ENCODE data around the gene KRT6B. TPM values are rescaled to one million over a fixed set of nuclear protein-coding genes. Genes with fewer than 3 reads are reported as not detected.

KRT6B gene
- total and polyA plus RNA-seq, 9 of the 15 experiments (the other 6 are each of a cell fraction or from before 2014, with no cell fraction given), result not detected

GRCh38 chr12:52402873-52403540 lies 48.9 kb downstream of the KRT6B start:
- no peak overlapping the region for H3K4me2 ChIP-seq (ENCODE audit: insufficient read depth, low read length)
- POLR2A ChIA-PET, result interaction anchor here (0.9 kb wide), 1 partner anchor 549 kb away, joined by 3 read pairs; no protein-coding TSS in a partner anchor
- H3K9me1 ChIP-seq (ENCODE audit: control insufficient read depth, insufficient read depth, low read length), result no peaks in the 10 kb centered on the region
- 0% methylated on average over 3 of the region's 3 CpGs for WGBS (ENCODE audit: insufficient coverage, low coverage, missing lambda C conversion rate)
- FAIRE-seq, result no peak
- no peaks in the 10 kb centered on the region for H4K20me1 ChIP-seq (replicated peaks; ENCODE audit: control insufficient read depth, insufficient read depth, low read length)
- CTCF ChIA-PET (ENCODE audit: low intra/inter-chr PET ratio), result no interaction called here
- no peaks in the 10 kb centered on the region for H3K36me3 ChIP-seq (ENCODE audit: control insufficient read depth, insufficient read depth, low read length)
- H3K27me3 ChIP-seq (ENCODE audit: control insufficient read depth in 2 of 2, insufficient read depth in 2 of 2, low read length in 2 of 2), result peaks cover 0 to 77% of the 10 kb centered on the region in 2 experiments; a peak in 4 of 5 replicates
- in situ Hi-C loops (cut with MboI), result no loop called here
- H2AFZ ChIP-seq (ENCODE audit: low read depth, low read length), result no peak overlapping the region
- no TSS peak for BruUV-seq (replicated peaks)
- no peaks in the 10 kb centered on the region for H3K4me1 ChIP-seq (replicated peaks in 1 of 2; ENCODE audit: control insufficient read depth in 2 of 2, insufficient read depth in 2 of 2, low read length in 2 of 2)
- intact Hi-C loops (cut with micrococcal nuclease), result no loop called here
- no peaks in the 10 kb centered on the region for H3K9me3 ChIP-seq (replicated peaks; ENCODE audit: control insufficient read depth, insufficient read depth, low read depth, low read length)
- no peak for ATAC-seq
- H3K9ac ChIP-seq (ENCODE audit: insufficient read depth in 1 of 2, low read depth in 2 of 2, low read length in 2 of 2), result no peak overlapping the region
- no peak for TF ChIP-seq HNRNPH1 (optimal IDR thresholded peaks at IDR 0.05; ENCODE audit: low read depth, low read length)
- no peak overlapping the region for H3K4me3 ChIP-seq
- H3K27ac ChIP-seq (ENCODE audit: extremely low read depth, low read depth, low read length), result no peak overlapping the region
- H3K79me2 ChIP-seq (ENCODE audit: control insufficient read depth, insufficient read depth, low read length), result no peaks in the 10 kb centered on the region
- DNase-seq (ENCODE audit: extremely low read depth in 1 of 4, low spot score in 3 of 4), result no peak

GRCh38 chr12:52402377-52402776 lies 49.6 kb downstream of the KRT6B start:
- DNase-seq (ENCODE audit: extremely low read depth in 1 of 4, low spot score in 3 of 4) (no peak), FAIRE-seq (no peak), ATAC-seq (no peak)
- Histone ChIP-seq H3K4me3 (no peak overlapping the region), H3K36me3 (ENCODE audit: control insufficient read depth, insufficient read depth, low read length) (no peaks in the 10 kb centered on the region), H3K9ac (ENCODE audit: insufficient read depth in 1 of 2, low read depth in 2 of 2, low read length in 2 of 2) (no peak overlapping the region), H3K4me2 (ENCODE audit: insufficient read depth, low read length) (no peak overlapping the region), H3K27me3 (ENCODE audit: control insufficient read depth in 2 of 2, insufficient read depth in 2 of 2, low read length in 2 of 2) (peaks cover 0 to 71% of the 10 kb centered on the region in 2 experiments; a peak in 3 of 5 replicates), H3K79me2 (ENCODE audit: control insufficient read depth, insufficient read depth, low read length) (no peaks in the 10 kb centered on the region), H3K4me1 (replicated peaks in 1 of 2; ENCODE audit: control insufficient read depth in 2 of 2, insufficient read depth in 2 of 2, low read length in 2 of 2) (no peaks in the 10 kb centered on the region), H3K27ac (ENCODE audit: extremely low read depth, low read depth, low read length) (no peak overlapping the region), H3K9me3 (replicated peaks; ENCODE audit: control insufficient read depth, insufficient read depth, low read depth, low read length) (no peaks in the 10 kb centered on the region), H4K20me1 (replicated peaks; ENCODE audit: control insufficient read depth, insufficient read depth, low read length) (no peaks in the 10 kb centered on the region), H2AFZ (ENCODE audit: low read depth, low read length) (no peak overlapping the region), H3K9me1 (ENCODE audit: control insufficient read depth, insufficient read depth, low read length) (no peaks in the 10 kb centered on the region)
- 0% methylated on average over 2 of the region's 2 CpGs for WGBS (ENCODE audit: insufficient coverage, low coverage, missing lambda C conversion rate)
- TF ChIP-seq ZFP36 (IDR thresholded peaks at IDR 0.05; ENCODE audit: low read depth, low read length, partially characterized antibody), result peak; percentile 87
- TF ChIP-seq RERE (CRISPR knock-in tag; IDR thresholded peaks at IDR 0.05; ENCODE audit: borderline replicate concordance), result no peak
- no peak for TF ChIP-seq HBP1 (CRISPR knock-in tag; IDR thresholded peaks at IDR 0.05)
- in situ Hi-C loops (cut with MboI) (no loop called here), intact Hi-C loops (cut with micrococcal nuclease) (no loop called here)
- ChIA-PET CTCF (ENCODE audit: low intra/inter-chr PET ratio) (no interaction called here), POLR2A (interaction anchor here (0.6 kb wide), 1 partner anchor 26 kb away, joined by 4 read pairs; no protein-coding TSS in a partner anchor)
- no TSS peak for BruUV-seq (replicated peaks)
